GM21786 (cell line): Measurements from ENCODE around the gene CD6.

Experiments
- ATAC-seq: cut with Tn5 transposase; IDR thresholded peaks from one replicate; pipeline ENCODE4 v1.9.1; 2021; ENCODE audit not compliant: unreplicated experiment

CD6 gene

GRCh38 chr11:61024938-61025820 is 53.7 kb downstream of the CD6 start:
- ATAC-seq: no peak

GRCh38 chr11:61025821-61026120 is 54.3 kb downstream of the CD6 start:
- ATAC-seq: no peak

DNA sequence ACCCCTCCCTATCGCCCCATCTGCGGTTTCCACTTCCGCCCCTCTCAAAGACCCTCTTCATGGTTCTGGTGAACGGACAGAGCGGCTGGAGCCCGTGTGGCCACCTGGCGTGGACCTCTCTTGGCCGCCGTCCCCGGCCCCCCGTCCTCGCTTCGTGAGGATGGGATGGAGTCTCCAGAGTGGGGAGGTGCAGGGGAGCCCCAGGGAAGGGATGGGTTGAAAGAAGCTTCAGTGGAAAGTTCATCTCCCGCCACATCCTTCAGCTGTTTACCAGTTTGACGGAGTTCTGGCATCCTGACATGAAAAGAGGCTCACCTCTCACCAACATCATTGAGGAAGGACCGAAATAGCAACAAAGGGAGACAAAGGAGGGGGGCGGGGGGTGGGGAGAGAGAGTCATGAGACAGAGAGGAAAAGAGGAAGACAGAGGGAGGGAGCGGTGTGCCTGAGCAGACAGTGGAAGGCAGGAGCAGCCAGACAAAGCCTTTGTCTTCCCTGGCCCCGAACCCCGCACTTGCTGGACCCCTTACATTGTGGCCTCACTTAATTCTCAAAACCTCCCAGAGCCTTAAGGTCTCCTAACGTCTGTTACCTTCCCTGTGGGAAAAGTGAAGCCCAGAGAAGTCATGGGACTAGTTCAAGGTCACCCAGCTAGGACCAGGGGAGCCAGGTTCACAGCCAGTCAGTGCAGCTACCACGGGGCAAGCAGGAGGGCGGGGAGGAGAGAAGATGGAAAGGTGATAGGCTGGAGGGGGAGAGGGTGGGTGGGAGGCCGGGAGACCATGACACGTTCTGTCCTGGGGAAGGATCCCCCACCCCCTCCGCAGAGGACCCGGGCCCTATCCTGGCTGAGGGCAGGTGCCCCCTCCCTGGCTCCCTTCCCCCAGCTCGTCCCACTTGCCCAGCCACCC is 54.9 kb downstream of the CD6 start:
- ATAC-seq: no peak

DNA sequence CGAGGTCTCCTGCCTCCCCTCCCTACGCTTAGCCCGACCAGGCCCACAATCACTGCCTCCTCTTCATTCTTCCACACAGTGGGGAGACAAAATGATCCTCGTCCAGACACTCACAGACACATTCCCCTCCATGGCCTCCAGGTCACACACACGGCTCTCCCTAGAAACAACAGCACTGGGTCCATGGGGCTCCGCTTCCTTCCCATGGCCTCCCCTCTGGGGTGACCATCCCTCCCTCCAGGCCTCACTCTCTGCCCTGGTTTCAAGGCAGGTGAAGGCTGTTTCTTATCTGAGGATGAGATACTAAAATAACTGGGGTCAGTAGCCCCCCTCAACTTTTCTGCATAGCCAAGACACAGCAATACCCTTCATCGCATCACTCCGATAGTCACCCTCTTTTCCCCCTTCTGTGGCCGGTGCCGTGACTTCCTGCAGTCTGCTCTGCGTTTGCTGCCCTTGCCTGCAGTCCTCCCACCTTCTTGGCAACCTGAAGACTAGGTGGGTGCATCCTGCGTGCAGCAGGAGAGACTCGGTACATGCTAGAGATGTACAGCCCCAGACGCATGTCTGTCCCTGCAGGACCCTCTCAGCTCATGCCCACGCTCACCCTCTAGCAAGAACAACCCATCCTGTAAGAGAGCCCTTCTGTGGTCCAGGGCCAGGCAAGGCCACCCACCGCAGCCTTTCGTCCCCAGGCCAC is 55.8 kb downstream of the CD6 start:
- ATAC-seq: no peak

GRCh38 chr11:61028135-61028729 is 56.8 kb downstream of the CD6 start:
- ATAC-seq: peak; percentile 72

GRCh38 chr11:61032824-61033223 is 61.3 kb downstream of the CD6 start:
- no peak for ATAC-seq

DNA sequence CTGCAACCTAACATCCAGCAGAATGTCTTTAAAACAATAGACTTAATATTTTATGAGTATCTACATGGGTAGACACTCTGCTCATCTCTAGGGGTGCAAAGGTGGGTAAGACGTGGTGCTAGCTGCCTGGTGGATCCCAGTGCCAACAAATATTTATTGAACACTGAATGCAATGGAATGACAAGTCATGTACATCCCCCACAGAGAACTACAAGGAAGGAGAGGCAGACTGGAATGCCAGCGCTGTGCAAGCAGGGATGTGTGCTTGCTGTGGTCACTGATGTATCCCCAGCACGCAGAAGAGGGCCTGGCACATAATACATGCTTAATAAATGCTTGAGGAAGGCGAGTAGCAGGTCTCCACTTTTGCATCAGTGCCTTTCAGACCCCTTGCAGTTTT is 61.9 kb downstream of the CD6 start:
- no peak for ATAC-seq

DNA sequence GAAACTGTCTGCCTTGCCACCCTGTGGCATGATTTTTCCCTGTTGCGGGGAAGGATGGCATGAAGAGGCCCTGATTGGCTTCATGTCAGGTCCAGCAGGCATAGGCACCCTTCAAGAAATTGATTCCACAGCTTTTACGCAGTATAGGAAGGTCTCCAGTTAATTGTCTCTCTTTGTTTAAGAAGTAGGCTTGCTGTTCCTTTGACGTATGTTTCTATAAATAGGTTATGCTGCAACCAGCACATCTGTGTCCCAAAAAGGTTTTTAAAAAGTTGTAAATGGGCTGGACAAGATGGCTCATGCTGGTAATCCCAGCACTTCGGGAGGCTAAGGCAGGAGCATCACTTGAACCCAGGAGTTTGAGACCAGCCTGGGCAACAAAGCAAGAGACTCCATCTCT is 62.6 kb downstream of the CD6 start:
- no peak for ATAC-seq

DNA sequence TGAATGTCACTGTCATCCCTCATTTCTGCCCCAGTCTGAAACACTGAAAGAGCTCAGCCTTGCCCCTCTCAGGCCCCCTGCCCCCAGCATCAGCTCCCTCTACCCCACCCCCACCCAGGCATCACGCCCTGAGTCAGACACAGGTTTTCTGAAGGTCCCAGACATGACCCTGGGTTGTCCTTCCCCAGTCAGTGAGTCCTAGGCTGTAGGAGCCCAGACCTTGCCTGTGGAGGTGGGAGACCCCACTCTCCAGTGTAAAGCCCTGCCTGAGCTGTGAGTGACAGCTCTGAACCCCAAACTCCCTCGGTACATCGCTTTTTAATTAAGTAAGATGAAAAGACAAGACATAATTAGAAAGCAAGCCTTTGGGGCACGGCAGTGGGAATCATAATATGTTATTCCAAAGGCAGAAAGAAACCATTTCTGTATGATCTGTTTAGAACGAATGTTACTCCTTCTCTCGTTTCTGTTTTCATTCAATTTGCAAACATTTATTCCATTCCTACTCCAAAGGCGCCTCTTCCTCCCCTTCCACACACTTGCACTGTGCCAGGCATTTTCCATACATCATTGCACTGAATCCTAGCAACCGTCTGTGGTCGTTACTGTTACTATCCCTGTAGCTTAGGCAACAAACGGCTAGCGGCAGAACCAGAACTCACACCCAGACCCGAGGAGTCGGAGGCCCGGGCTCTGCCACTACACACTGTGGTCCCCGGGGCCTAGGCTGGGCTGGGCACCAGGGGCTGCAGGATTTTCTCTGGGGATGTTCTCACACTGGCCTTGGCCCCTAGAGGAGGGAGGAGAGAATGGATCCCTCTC is 63.4 kb downstream of the CD6 start:
- no peak for ATAC-seq

DNA sequence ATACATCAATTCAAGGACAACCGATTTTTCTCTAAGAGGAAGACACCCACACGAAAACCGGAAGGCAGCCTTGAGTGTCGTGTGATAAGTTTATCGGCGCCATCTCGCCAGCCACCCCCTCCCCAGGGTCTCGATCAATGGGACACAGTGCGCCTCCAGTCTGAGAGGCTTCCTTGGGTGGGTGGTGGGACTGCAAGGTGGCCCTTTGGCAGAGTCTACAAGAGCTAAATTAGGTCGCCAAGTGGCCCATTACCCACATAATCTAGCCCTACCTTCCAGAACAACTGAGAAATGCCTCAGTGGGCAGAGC is 64.0 kb downstream of the CD6 start:
- no peak for ATAC-seq

DNA sequence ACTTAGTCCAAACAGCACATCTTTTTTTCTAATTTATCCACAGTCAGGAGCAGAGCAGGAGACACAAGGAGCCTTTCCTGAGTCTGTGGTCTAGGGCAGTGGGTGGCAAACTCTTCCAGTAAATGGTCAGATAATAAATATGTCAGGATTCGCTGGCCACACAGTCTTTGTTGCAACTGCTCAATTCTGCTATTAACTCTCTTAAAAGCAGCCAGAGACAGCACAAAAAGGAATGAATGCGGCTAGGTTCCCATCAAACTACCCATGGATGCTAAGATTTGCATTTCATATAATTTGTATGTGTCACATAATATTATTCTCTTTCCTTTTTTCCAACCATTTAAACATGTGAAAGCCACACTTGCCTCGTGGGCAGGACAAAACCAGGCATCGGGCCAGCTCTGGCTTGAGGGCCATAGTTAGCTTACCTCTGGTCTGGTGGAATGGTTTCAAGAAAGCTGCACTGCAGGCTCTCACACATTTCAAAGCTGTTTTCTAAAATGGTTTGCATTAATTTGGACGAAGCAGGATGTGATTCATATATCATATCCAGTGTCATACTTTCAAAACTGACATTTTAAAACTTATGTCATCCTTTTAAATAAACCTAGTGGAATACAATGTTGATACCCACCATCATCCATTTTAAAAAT is 66.1 kb downstream of the CD6 start:
- no peak for ATAC-seq

- ATAC-seq: no peak
Observed at GRCh38 chr11:61039916-61040315, 68.4 kb downstream of the CD6 start.

DNA sequence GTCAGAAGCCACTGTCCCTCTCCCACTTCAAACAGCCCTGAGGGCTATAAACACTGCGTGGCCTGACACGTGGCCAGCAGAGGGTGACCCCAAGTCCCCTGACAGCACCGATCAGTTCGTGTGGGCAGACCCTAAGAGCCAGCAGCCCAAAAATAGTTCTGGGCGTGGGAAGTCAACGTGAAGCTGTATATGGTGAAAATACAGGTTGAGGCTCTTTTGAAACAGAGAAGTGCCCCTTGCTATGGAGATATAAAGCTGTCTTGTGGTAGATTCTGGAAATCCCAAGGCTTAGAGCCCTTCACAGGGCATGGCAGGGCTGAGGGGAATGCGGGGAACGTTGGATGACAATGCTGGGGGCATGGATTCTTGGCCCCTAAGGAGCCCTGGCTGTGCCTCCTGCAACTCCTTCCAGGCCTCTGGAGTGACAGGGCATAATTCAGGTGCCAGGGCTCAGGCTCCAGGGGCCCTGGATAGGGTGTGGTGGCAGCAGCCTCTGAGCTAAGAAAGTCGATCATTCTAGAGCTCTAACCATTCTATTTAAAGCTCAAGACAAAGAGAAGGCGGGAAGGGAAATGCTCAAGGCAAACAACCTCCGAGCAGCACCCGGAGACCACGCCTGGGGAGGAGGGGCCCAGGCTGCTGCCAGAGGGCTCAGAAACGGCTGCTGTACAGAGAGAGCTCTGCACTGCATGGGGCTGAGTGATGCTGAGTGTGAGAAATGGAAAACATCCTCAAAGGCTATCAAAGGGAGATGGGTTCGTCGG is 70.5 kb downstream of the CD6 start:
- peak; percentile 93 for ATAC-seq

GRCh38 chr11:61042537-61042936 is 71.1 kb downstream of the CD6 start:
- no peak for ATAC-seq

- ATAC-seq: no peak
Observed at GRCh38 chr11:61042961-61043540, 71.6 kb downstream of the CD6 start.

GRCh38 chr11:61045271-61045670 is 73.8 kb downstream of the CD6 start:
- ATAC-seq: no peak

GRCh38 chr11:61046833-61047232 is 75.4 kb downstream of the CD6 start:
- ATAC-seq: no peak

DNA sequence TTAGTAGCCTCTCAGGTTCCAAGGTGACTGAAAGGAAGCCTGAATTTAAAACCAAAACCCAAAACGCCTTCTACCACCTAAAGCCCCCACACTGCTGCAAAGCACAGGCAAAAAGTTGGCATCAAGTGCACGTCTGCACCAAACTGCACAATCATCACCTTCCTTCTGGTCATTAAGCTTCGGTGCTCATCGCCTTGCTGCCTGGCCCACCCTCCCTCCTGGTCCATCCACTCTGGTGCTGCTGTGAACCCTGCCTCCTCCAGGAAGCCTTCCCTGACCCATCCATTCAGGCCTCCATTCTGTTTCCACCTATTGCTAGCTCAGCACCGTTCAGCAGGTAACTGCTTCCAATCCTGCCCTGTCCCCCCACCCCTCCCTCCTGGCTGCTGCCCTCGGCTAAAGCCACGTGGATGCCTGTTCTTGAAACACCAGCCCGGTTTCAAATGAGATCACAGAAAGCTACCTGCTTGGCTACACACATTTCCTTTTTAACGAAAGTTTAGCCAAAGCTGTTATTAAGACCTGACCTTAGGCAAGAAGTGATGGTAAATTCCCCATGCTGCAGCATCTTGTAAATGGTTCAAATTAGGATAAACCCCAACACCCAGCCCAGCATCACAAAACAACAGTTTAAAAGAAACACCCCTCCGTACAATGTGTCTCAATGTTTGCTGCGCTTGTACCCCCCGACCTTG is 77.0 kb downstream of the CD6 start:
- no peak for ATAC-seq
